ENCODE data around the gene F12. TPM values are rescaled to one million over a fixed set of nuclear protein-coding genes. Genes with fewer than 3 reads are reported as not detected.
"Not testable (repeated sequence)": the region's sequence is repeated elsewhere in the genome, so short reads cannot be mapped to it uniquely, and the experiment has no call there.

Gene F12
- total RNA-seq, 1 donor from 2014 or later = 15.3 TPM

- DNase-seq (ENCODE audit: low spot score) = no peak
Measured at GRCh38 chr5:177369645-177370440, 39.5 kb downstream of the F12 start.

- no peak for DNase-seq (ENCODE audit: low spot score)
Measured at GRCh38 chr5:177368869-177369644, 40.3 kb downstream of the F12 start.

GRCh38 chr5:177367981-177368868 is 41.1 kb downstream of the F12 start:
- DNase-seq (ENCODE audit: low spot score) = no peak

GRCh38 chr5:177367323-177367848 is 42.0 kb downstream of the F12 start:
- DNase-seq (ENCODE audit: low spot score) = no peak

- peak; percentile 92 for DNase-seq (ENCODE audit: low spot score)
Measured at GRCh38 chr5:177366528-177367322, 42.6 kb downstream of the F12 start.

GRCh38 chr5:177365845-177366527 is 43.4 kb downstream of the F12 start:
- DNase-seq (ENCODE audit: low spot score) = no peak

GRCh38 chr5:177364159-177364962 is 45.0 kb downstream of the F12 start:
- no peak for DNase-seq (ENCODE audit: low spot score)

GRCh38 chr5:177363565-177363964 is 45.8 kb downstream of the F12 start:
- no peak for DNase-seq (ENCODE audit: low spot score)

- peak; percentile 58 for DNase-seq (ENCODE audit: low spot score)
Measured at GRCh38 chr5:177362610-177363507, 46.5 kb downstream of the F12 start.

- no peak for DNase-seq (ENCODE audit: low spot score)
Measured at GRCh38 chr5:177362292-177362609, 47.1 kb downstream of the F12 start.

- DNase-seq (ENCODE audit: low spot score) = no peak
Measured at GRCh38 chr5:177361418-177362291, 47.7 kb downstream of the F12 start.

- DNase-seq (ENCODE audit: low spot score) = not testable (repeated sequence)
Measured at GRCh38 chr5:177360740-177361139, 48.6 kb downstream of the F12 start.

- no peak for DNase-seq (ENCODE audit: low spot score)
Measured at GRCh38 chr5:177359860-177360259, 49.5 kb downstream of the F12 start.

GRCh38 chr5:177359451-177359851 is 49.9 kb downstream of the F12 start:
- DNase-seq (ENCODE audit: low spot score) = no peak

- no peak for DNase-seq (ENCODE audit: low spot score)
Measured at GRCh38 chr5:177358370-177358819, 51.0 kb downstream of the F12 start.

GRCh38 chr5:177357459-177358351 is 51.7 kb downstream of the F12 start, which contains the start of gene RGS14:
Gene RGS14 (plus strand): TSS chr5:177357924. CDS start chr5:177358025, 101 bp downstream.
- no peak for DNase-seq (ENCODE audit: low spot score)

Data from mucosa of gallbladder (tissue), 1 donor.